HG02678 (cell line): ENCODE results near the gene PDE4C.

ENCODE experiments used
- ATAC-seq: cut with Tn5 transposase; IDR thresholded peaks from one replicate; pipeline ENCODE4 v1.9.1; 2021; ENCODE audit warnings: mild to moderate bottlenecking, moderate library complexity; ENCODE audit not compliant: unreplicated experiment

The PDE4C gene

DNA sequence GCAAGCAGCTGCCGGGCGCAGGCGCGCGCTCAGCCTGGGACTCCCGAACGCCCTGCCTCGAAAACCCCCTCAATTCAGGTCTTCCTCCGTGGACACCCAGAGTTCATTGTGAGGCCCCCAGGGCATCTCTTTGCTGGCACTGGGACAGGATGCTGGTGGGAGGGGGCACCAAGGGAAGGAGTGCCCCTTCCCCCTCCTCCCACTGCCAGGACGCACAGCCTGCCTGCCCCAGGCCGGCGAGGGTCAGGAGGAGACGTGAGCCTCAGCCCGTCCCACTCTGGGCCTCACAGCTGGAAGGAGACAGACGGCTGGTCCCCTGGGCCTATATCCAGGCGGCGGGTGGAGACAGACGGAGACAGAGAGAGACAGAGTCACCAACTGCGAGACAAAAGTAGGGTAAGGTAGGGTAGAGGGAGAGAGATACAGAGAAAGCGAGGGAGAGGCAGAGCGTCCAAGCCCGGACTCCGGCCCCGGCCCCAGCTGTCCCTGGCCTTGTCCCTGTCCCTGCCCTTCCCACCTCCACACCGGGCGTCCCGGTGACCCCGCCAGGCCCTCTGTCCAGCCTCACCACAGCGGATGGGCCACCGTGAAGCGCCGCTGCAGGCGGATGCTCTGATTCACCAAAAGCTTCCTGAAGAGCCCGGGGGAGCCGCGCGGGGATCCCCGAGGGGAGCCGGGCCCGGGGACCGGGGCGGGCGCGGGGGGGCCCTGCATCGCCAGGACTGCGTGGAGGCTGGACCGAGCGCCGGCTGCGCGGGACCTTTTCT lies at the start of gene PDE4C:
Gene PDE4C (minus strand): TSS at position 737 of the 767 bp plus-strand sequence. CDS start 23 bp downstream, at position 714.
- ATAC-seq, result no peak

DNA sequence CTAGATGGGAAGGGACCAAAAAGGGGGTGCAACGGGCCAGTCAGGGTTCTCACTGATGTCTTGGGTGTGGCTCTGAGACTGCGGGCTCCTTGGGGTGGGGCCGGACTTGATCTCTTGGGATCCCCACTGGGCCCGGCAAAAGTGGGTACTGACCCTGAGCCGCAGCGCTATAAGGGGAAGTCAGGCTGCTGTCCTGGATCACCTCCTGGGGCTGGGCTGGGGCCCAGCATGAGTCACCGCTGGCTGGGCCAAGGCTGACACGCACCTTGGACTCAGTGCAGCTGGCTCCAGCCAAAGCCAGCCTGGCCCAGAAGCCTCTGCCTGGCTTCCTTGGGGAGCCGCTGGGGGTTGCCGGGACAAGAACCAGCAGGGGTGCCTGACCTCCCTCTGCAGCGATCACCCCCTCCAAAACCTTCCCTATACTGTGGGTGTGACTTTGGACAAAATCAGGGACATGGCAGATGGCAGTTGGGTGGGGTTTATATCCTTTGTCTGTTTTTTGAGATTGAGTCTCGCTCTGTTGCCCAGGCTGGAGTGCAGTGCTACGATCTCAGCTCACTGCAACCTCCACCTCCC lies 48.6 kb upstream of the PDE4C start:
- ATAC-seq, result no peak

DNA sequence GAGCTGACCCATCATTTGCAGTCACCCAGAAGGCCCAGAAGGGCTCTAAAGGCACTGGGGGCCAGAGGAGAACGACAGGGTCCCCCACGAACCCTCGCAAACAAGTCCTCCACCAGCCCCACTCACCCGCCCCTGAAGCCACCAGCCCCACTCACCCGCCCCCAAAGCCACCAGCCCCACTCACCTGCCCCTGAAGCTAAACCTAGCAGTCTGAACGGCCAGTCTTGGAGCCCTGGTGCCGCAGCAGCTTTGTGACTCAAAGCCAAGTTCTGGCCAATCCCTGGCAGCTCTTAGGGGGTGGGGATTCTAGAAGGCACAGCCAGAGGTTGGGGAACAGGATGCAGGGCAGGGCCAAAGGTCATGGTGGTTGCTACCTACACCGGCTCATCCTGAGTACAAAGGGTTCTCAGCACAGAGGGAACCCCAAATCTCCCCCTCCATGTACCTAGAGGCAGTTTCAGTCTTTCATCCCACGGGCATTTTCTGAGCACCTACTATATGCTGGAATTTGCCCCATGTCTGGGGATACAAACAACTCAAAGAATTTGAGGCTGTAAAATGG lies 48.1 kb upstream of the PDE4C start, which contains the start of gene IQCN:
Gene IQCN (minus strand): TSS at position 234 of the 562 bp plus-strand sequence. CDS start 4,974 bp downstream, outside the sequence.
- ATAC-seq, result no peak

DNA sequence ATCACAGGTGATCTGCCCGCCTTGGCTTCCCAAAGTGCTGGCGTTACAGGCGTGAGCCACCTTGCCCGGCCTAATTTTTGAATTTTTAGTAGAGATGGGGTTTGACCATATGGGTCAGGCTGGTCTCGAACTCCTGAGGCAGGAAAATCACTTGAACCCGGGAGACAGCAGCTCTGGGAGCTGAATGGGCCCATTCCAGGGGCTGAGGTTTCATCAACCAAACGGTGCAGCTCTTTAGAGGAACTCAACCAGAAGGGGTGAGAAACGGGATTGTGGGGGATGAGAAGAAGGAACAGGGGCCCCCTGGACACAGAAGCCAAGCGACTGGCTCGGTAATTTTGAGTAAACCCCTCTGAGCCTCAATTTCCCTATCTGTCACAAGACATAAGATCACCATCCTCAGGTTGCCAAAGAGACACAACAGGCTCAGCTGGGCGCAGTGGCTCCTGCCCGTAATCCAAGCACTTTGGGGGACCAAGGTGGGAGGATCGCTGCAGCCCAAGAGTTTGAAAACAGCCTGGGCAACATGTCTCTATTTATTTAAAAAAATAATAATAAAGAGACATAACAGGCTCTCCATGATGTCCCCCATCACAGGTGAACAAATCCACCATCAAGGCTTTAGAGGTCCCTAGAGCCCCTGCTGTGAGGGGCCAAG lies 47.5 kb upstream of the PDE4C start:
- ATAC-seq, result no peak

DNA sequence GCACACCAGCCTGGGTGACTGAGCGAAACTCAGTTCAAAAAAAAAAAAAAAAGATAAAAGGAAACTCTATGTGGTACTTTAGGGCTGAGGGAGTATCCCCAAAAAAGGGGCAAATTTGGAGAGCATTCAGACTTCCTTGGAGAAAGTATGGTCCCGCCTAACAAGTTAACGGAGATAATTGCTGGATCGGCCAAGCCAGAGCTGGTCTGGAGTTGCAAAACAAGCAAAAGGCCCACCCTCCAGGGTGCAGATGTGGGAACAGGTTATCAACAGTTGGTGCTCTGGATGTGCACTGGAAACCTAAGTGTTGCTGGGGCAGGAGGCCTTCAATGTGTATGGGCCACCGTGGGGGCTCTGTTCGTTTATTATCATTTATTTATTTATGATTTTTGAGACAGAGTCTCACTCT lies 45.2 kb upstream of the PDE4C start:
- ATAC-seq, result no peak

DNA sequence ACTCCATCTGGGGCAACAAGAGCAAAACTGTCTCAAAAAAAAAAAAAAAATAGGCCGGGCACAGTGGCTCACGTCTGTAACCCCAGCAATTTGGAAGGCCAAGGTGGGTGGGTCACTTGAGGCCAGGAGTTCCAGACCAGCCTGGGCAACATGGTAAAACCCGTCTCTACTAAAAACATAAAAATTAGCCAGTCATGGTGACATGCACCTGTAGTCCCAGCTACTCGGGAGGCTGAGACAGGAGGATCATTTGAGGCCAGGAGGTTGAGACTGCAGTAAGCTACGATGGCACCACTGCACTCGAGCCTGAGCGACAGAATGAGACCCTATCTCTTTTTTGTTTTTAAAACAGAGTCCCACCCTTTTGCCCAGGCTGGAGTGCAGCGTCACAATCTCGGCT lies 44.1 kb upstream of the PDE4C start:
- ATAC-seq, result no peak

DNA sequence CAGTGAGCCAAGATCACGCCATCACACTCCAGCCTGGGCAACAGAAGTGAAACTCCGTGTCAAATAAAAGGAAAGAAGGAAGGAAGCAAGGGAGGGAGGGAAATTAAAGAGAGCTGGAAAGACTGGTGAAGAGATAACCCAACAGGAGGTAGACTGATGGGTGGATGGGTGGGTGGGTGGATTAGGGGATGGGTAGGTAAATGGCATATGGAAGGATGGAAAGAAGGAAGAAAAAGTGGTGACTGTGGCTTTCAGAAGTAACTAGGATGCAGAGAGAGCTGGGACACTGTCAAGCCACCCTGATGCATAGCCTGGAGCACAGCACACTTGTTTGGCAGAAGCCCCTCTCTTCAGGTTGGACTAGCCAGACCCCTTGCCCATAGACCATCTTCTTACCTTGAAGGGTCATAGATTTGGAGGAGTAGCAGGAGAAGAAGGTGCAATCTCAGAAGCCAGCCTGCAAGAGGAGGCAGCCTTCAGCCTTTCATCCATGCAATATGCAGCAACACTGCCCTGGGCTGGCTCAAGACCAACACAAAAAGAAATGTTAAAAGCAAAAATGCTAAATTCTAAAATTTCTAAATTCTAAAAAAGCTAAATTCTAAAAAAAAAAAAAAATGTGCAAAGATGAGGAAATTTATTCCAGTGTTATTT lies 43.0 kb upstream of the PDE4C start:
- no peak for ATAC-seq

DNA sequence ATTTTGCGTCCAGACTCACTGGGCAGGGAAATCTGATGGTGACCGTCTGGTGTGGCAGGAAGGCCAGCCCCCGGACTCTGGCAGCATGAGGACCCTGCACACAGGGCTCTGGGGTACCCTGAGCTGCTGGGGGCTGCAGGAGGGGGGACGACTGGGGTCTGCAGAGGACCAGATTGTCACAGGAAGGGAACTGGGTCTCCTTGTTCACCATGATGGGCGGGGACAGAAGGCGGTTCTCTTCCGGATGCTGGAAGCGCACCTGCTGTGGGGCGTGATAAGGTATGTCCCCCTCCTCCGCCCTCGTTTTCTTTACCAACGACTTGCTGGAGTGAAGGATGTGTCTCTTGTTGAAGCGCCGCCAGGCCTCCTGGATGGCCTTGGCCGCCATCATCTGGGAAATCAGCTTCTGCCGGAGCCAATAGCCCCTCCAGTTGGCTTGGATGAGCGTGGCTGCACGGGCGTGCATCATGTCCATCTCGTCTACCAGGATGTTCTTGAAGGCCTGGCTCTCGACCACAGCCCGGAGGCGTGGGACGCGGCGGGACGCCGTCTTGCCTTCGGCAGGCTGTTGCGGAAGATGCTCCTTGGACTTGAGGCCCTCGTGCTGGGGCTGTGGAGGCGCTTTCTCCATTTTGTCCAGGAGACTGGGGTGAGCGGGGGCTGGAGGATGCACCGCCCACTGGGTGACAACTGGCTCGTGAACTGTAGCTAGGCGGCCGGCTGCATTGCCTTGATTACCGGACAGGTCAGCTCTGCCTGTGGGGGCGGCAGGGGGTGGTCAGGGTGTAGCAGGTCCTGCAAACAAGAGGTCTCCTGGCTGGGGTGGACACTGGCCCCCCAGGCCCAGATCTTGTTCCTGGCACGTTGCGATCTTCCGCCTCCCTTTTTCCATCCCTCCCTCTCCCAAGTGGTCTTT lies 40.8 kb upstream of the PDE4C start:
- no peak for ATAC-seq

DNA sequence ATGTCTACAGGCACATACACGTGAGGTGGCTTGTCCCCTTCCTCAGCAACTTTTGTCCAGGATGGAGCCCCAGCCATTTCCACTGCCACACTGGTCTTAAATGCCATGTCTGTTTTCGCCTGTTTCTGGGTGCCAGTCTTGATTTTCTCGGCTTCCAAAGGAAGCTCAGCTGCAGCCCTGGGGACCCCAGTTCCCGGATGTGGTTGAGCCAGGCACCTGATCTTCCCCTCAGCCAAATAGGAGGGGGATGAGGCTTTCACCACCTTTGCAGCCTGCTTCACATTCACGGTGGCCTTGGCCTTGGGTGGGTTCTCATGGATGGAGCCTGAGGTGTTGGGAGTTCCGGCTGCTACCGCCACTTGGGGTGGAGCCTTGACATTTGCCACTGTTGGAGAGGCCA lies 39.3 kb upstream of the PDE4C start:
- no peak for ATAC-seq

DNA sequence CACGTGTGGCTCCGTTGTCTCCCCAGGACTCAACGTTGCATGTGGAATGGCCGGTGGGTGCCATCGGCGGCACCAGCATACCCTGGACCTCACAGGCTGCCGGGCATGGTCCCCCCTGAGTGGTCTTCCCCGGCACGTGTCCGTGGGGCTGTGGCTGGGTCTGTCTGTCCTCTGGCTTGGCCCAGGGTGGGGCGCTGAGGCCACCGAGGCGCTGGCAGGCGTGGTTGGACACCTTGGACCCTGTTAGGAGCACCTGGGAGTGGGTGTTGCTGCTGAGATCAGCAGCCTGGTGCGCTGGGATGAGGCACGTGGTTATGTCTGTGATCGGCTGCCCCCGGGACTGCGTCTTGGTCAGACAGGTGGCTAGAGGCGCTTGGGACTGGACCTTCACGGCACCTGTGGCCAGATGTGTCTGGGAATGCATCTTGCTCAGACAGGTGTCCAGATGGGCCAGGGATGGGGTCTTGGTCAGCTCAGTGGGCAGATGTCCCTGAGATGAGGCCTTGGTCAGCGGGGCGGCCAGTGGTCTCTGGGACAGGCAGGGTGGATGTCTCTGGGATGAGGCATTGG lies 38.8 kb upstream of the PDE4C start:
- ATAC-seq, result no peak

DNA sequence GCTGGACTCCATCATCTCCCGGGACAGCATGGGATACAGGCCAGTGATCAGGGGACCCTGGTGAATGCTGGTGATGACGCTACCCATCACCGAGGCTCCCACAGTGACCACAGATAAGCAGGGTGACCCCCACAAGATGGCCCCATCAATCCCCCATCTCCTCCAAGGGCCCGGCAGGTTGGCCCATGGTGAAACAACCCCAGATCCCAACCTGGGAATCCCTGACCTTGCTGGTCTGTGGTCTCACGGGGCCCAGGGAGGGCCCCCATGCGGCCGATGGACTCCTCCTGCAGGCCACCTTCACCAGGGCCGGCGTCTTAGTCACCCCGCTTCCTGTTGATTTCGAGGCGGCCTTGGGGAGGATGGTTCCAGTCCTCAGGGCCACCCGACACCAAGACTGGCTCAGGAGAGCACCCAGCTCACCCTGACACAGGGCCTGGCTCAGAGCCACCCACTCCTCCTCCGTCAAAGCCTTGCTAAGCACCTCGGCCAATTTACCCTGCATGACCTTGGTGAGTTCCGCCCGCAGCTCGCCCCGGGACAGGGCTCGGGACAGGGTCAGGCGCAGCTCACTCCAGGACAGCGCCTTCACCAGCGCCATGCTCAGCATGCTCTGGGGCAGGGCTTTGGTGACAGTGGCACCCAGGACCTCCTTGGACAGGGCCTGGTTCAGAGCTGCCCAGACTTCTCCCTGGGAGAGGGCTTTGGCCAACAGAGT lies 38.1 kb upstream of the PDE4C start:
- no peak for ATAC-seq

DNA sequence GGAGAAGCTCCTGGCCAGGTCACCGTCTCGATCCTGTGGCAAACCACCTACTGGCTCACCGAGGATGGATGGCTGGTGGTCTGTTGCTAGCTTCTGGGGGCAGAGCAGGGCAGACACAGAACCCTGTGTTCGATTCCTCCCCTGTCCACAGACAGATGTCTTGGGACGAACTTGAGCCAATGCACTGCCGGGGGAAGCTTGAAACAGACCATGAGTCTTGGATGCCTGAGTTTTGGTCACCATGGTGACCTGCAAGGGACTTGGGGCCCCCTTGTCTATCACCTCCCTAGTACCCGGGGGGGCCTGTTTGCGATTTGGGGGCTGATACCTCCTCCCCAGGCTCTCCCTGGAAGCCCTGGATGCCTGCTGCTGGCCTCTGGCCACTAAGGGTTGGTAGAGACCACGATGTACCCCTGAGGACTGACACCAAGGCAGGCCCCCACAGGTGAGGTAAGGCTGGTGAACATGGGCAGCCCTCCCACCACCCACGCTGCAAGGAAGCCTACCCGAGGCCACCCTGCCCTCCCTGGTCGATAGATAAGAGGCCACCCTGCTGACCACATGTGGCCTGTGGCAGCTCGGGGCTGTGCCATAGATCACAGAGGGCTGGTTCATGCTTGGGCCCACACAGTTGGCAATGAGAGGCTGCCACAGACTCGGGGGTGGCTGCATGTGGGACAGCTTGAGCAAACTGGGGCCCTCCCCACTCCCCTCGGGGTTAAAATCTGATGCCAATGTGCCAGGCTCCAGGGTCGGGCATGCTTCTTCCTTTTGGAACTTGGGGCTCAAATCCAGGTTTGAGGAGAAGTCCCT lies 37.3 kb upstream of the PDE4C start:
- ATAC-seq, result no peak

DNA sequence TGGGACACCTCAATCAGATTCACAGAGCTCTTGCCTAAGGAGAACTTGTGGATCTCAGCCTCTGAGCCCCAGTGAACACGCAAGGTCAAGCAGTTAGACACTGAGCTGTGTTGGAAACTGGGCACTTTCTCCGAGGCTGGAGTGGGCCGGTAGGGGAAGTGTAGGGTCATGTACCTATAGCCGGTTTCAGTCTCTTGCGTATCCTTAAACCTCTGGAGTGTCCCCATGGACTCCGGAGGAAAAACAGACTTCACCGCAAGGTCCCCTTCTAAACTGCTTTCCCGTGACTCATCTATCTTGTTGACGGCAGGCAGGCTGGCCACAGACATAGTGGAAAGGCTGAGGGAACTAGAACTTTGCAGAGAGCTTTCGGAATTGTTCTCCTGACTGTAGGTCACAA lies 36.7 kb upstream of the PDE4C start:
- no peak for ATAC-seq

DNA sequence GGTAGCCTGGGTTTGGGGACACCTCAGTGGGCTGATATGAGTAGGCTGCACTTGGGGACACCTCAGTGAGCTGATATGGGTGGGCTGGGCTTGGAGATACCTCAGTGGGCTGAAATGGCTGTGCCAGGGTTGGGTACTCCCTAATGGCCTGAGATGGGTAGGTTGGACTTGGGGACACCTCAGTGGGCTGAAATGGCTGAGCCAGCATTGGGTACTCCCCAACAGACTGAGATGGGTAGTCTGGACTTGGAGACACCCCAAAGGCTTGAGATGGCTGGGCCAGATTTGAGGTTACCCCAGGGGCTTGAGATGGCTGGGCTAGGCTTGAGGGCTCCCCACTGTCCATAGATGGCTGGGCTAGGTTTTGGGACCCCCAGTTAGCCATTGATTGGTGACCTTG lies 35.9 kb upstream of the PDE4C start:
- no peak for ATAC-seq

DNA sequence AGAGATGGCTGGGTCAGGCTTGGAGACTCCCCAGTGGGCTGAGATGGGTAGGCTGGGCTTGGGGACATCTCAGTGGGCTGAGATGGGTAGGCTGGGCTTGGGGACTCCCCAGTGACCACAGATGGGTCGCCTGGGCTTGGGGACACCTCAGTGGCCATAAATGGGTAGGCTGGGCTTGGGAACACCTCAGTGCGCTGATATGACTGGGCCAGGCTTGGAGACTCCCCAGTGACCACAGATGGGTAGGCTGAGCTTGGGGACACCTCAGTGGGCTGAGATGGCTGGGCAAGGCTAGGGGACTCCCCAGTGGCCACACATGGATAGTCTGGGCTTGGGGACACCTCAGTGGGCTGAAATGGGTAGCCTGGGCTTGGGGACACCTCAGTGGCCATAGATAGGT lies 35.2 kb upstream of the PDE4C start:
- ATAC-seq, result no peak

DNA sequence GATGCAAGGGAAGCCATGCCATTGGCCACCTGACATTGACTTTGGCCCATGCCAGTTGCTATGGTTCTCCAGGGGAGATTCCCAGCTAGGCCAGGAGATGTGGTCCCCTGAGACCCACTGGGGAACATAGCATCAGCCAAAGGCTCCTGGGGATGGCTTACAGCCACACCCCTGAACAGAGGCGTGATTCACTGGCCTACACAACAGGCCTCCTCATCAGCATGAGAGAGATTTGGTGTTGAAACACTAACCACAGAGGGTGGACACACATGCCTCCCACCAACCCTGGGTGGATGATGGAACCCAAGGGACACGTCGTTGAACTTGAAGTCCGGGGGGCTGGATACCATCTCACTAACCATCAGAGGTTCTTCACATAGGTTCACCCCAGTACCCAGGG lies 33.7 kb upstream of the PDE4C start:
- ATAC-seq, result no peak

DNA sequence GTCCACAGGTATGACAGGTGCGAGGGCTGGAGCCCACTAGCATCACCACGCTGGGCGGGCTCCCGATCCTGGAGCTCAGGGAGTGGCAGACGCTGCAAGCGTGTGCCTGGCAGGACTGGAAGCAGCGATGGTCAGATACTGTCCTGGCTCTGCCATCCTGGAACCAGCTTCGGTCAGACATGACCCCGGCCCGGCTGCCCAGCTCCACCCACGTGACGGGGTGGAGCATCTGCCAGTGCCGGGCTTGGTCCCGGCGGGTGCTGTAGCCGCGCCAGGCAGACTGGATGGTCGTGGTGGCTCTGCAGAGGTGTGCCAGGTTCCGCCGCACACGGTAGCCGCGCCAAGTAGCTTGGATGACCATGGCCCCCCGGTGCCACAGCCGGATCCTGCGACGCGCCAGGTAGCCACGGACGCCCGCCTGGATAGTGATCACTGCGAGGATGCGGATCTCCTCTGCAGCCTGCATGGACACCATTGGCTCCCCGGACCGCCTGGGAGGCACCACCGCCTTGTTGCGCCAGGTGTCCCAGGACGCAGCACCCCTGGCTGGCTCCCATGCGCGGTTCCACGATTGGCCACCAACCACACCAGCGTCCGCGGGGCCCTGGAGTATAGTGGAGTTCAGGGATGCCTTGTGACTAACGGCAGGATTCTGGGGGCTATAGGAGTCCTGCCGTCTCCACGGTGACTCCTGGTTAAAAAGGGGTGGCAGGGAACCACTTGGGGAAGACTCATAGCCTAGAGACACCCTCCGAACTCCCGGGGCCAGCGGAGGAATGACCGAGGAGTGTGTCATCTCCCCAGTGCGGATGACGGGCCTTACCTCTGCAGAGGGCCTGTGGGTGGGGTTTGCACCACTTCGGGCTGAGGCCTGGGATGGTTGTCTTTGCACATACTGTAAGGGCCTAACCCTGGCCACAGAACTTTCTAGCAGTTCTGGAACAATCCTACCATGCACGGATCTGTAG lies 31.5 kb upstream of the PDE4C start:
- ATAC-seq, result no peak
